ENCODE data around the gene ENPP4. TPM values are rescaled to one million over a fixed set of nuclear protein-coding genes. Genes with fewer than 3 reads are reported as not detected.

ENPP4 gene
- total and polyA plus RNA-seq, 9 of the 15 experiments (the other 6 are each of a cell fraction or from before 2014, with no cell fraction given): 0.07 TPM; not detected in 8

DNA sequence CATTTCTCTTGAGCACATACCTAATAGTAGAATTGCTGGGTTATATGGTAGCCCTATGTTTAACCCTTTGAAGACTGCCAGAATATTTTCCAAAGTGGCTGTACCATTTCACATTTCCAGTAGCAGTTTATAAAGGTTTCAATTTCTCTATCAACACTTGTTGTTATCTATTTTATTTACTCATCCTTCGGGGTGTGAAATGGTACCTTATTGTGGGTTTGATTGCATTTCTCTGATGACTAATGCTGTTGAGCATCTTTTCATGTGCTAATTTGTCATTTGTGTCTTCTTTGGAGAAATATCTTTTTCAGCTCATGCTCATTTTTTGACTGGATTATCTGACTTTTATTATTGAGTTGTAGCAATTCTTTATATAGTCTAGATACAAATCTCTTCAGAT, 5.4 kb downstream of the ENPP4 start:
- no peak overlapping the region for H3K27ac ChIP-seq (ENCODE audit: extremely low read depth, low read depth, low read length)
- intact Hi-C loops (cut with micrococcal nuclease) (no loop called here), in situ Hi-C loops (cut with MboI) (no loop called here)
- no peak overlapping the region for H3K4me3 ChIP-seq
- POLR2A ChIA-PET: interaction anchor here (0.5 kb wide), 1 partner anchor 1316 kb away, joined by 3 read pairs; no protein-coding TSS in a partner anchor
- ATAC-seq: no peak
- H3K79me2 ChIP-seq (ENCODE audit: control insufficient read depth, insufficient read depth, low read length): no peaks in the 10 kb centered on the region
- no peaks in the 10 kb centered on the region for H3K9me3 ChIP-seq (replicated peaks; ENCODE audit: control insufficient read depth, insufficient read depth, low read depth, low read length)
- no peaks in the 10 kb centered on the region for H4K20me1 ChIP-seq (replicated peaks; ENCODE audit: control insufficient read depth, insufficient read depth, low read length)
- no peaks in the 10 kb centered on the region; a peak in 1 of 5 replicates for H3K27me3 ChIP-seq (ENCODE audit: control insufficient read depth in 2 of 2, insufficient read depth in 2 of 2, low read length in 2 of 2)
- DNase-seq (ENCODE audit: extremely low read depth in 1 of 4, low spot score in 3 of 4): no peak
- 0% methylated on average over 1 of the region's 1 CpG for WGBS (ENCODE audit: insufficient coverage, low coverage, missing lambda C conversion rate)
- no TSS peak for BruUV-seq (replicated peaks)
- no peak overlapping the region for H2AFZ ChIP-seq (ENCODE audit: low read depth, low read length)
- H3K9me1 ChIP-seq (ENCODE audit: control insufficient read depth, insufficient read depth, low read length): no peaks in the 10 kb centered on the region
- no peaks in the 10 kb centered on the region for H3K4me1 ChIP-seq (replicated peaks in 1 of 2; ENCODE audit: control insufficient read depth in 2 of 2, insufficient read depth in 2 of 2, low read length in 2 of 2)
- no peaks in the 10 kb centered on the region for H3K36me3 ChIP-seq (ENCODE audit: control insufficient read depth, insufficient read depth, low read length)
- TF ChIP-seq, protein P1, sequence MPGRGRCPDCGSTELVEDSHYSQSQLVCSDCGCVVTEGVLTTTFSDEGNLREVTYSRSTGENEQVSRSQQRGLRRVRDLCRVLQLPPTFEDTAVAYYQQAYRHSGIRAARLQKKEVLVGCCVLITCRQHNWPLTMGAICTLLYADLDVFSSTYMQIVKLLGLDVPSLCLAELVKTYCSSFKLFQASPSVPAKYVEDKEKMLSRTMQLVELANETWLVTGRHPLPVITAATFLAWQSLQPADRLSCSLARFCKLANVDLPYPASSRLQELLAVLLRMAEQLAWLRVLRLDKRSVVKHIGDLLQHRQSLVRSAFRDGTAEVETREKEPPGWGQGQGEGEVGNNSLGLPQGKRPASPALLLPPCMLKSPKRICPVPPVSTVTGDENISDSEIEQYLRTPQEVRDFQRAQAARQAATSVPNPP (IDR thresholded peaks at IDR 0.05; ENCODE audit: borderline replicate concordance, insufficient read depth, insufficient read length): no peak
- TF ChIP-seq EP400 (IDR thresholded peaks at IDR 0.05) (no peak), ZC3H8 (IDR thresholded peaks at IDR 0.05) (no peak), CHD4 (IDR thresholded peaks at IDR 0.05; ENCODE audit: insufficient read depth, insufficient replicate concordance, low read depth, low read length, poor library complexity, severe bottlenecking) (no peak), NR2C2 (CRISPR knock-in tag; IDR thresholded peaks at IDR 0.05) (no peak), NR2C2 (tag; IDR thresholded peaks at IDR 0.05) (no peak), BRF1 (IDR thresholded peaks at IDR 0.05; ENCODE audit: borderline replicate concordance, extremely low read depth, insufficient read length) (no peak), NEUROD1 (IDR thresholded peaks at IDR 0.05; ENCODE audit: borderline replicate concordance, low read depth, low read length, partially characterized antibody) (no peak), SRSF3 (IDR thresholded peaks at IDR 0.05; ENCODE audit: insufficient read depth, low read length) (no peak)
- no peak overlapping the region for H3K4me2 ChIP-seq (ENCODE audit: insufficient read depth, low read length)
- CTCF ChIA-PET (ENCODE audit: low intra/inter-chr PET ratio): no interaction called here
- FAIRE-seq: no peak
- no peak overlapping the region for H3K9ac ChIP-seq (ENCODE audit: insufficient read depth in 1 of 2, low read depth in 2 of 2, low read length in 2 of 2)

Measured in K562 (cell line).